Activated naive CD4-positive, alpha-beta T cell treated with anti-CD3 and anti-CD28 coated beads, Interleukin-2, amount 10 ng/mL, durations not matched to agents 7 days and 5 days (primary cell): ENCODE results near the gene RBPMS2.

Experiments
- CTCF ChIA-PET: fragments of 350-600 bp; sonication (Branson Sonifier 250); formaldehyde crosslinking; loops from one replicate; lab custom pipeline; 2021; ENCODE audit warnings: antibody characterized with exemption; lab: Charles Lee
- DNase-seq: peaks from one replicate; pipeline ENCODE4 v3.0.0-alpha.2; 2020
- H3K27ac Mint-ChIP-seq: one replicate; pipeline ENCODE4 v1.8.0; 2021; ENCODE audit warnings: mild to moderate bottlenecking, moderate library complexity, mixed read lengths
- H3K27me3 Mint-ChIP-seq: one replicate; pipeline ENCODE4 v1.8.0; 2021; ENCODE audit warnings: mild to moderate bottlenecking, mixed read lengths
- H3K36me3 Mint-ChIP-seq: one replicate; pipeline ENCODE4 v1.8.0; 2021; ENCODE audit warnings: mixed read lengths
- H3K4me1 Mint-ChIP-seq: one replicate; pipeline ENCODE4 v1.8.0; 2021; ENCODE audit warnings: mixed read lengths
- H3K4me3 Mint-ChIP-seq: one replicate; pipeline ENCODE4 v1.8.0; 2021; ENCODE audit warnings: mild to moderate bottlenecking, moderate library complexity, mixed read lengths
- H3K9me3 Mint-ChIP-seq: one replicate; pipeline ENCODE4 v1.8.0; 2021; ENCODE audit warnings: mixed read lengths

RBPMS2 gene

DNA sequence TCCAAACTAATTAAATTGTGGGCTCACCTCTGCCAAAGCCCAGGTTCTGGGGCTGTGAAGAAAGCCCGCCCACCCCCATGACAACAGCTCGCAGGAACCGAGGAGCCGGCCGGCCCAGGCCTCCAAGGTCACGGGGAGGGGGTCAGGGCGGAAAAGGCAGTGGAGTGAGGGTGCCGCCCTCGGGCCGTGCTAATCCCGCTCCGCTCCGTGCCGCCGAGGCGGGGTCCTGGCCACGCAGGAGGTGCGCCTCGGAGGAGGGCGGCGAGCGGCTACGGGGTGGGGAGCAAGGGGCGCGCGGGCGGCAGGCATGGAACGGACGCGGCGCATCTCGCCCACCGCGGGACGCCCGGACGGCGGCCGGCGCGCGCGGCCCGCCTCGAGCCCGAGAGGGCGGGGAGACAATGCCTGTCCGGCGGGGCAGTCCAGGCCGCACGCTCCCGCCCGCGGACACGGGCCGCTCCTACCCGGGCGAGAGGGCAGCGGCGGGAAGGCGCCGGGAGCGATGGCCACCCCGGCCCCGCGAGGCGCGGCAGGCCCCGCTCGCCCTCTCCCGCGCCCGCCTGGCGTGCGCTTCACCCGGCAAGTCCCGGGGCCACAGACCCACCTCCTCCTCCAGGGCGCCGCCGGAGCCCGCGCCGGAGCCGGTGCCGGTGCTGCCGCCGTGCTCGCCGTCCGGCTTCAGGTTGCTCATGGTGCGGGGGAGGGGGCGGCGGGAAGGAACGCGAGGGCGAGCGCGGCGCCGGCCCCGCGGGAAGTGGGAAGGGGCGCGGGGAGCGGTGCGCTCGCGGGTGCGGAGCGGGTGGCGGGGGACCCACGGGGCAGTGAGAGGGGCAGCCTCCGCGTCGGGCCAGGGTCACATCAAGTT is 528 bp downstream of the RBPMS2 start:
- no peaks in the 10 kb centered on the region for H3K9me3 Mint-ChIP-seq
- DNase-seq, result peak; percentile 38
- peaks cover 89% of the 10 kb centered on the region for H3K27me3 Mint-ChIP-seq
- CTCF ChIA-PET, result no interaction called here
- peak overlapping the region; percentile 59 for H3K4me3 Mint-ChIP-seq
- no peak overlapping the region for H3K27ac Mint-ChIP-seq
- H3K36me3 Mint-ChIP-seq, result no peaks in the 10 kb centered on the region
- peaks cover 12% of the 10 kb centered on the region for H3K4me1 Mint-ChIP-seq

DNA sequence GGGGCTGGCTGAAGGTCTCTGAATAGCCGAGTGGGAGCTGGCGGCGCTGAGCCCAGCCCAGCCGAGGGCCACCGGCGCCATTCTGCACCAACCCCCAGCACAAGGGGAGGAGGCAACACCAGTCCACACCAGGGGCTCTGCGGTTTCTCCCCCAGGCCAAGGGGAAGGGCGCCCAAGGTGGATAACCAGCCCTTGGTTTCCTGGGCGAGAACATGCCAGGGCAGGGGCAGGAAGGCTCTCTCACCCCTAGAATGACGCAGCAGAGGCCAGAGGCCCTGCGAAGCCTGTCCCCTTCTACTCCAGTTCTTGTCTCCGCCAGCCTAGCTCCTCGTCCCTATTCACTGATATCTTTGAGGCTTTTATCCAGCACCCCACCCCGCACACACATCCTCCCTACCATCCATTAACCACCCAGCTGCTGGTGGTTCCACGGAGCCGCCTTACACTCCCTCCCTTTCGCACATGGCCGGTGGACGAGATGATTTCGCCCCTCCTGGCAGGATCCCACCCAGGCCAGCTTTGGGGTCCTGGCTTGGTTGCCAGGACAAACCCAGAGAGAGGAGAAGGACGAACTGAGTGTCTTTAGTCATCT is 1.3 kb downstream of the RBPMS2 start:
- Mint-ChIP-seq H3K27me3 (peaks cover 81% of the 10 kb centered on the region), H3K9me3 (no peaks in the 10 kb centered on the region), H3K4me3 (peak overlapping the region; percentile 59), H3K36me3 (no peaks in the 10 kb centered on the region), H3K27ac (no peak overlapping the region), H3K4me1 (peaks cover 12% of the 10 kb centered on the region)
- DNase-seq, result no peak
- CTCF ChIA-PET, result no interaction called here

GRCh38 chr15:64773606-64774005 is 1.8 kb downstream of the RBPMS2 start:
- H3K27me3 Mint-ChIP-seq, result peaks cover 76% of the 10 kb centered on the region
- peaks cover 12% of the 10 kb centered on the region for H3K4me1 Mint-ChIP-seq
- no peak overlapping the region for H3K27ac Mint-ChIP-seq
- H3K9me3 Mint-ChIP-seq, result no peaks in the 10 kb centered on the region
- H3K4me3 Mint-ChIP-seq, result peak overlapping the region; percentile 44
- no peak for DNase-seq
- H3K36me3 Mint-ChIP-seq, result no peaks in the 10 kb centered on the region
- CTCF ChIA-PET, result no interaction called here

DNA sequence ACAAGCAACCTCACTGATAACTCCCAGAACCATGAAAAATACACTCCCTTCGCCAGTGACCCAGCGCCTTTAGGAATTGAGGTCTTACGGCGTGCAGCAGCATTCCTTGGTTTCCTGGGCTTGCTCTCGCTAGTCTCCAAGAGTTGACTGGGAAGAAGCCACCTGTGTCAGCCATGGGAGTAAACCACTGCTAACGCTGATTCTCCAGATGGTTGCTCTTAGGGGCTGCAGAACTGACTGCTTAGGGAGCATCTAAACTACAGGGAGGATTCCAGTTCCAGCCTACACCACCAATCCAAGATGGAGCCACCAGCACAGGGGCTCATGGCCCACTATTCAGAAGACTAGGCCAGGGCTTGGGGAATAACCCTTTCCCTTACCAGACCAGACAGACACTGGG is 2.4 kb downstream of the RBPMS2 start:
- H3K9me3 Mint-ChIP-seq, result no peaks in the 10 kb centered on the region
- H3K4me1 Mint-ChIP-seq, result peaks cover 18% of the 10 kb centered on the region
- no peak overlapping the region for H3K4me3 Mint-ChIP-seq
- H3K27ac Mint-ChIP-seq, result no peak overlapping the region
- no peak for DNase-seq
- H3K27me3 Mint-ChIP-seq, result peaks cover 73% of the 10 kb centered on the region
- no peaks in the 10 kb centered on the region for H3K36me3 Mint-ChIP-seq
- CTCF ChIA-PET, result no interaction called here

GRCh38 chr15:64772488-64772887 is 2.9 kb downstream of the RBPMS2 start:
- H3K36me3 Mint-ChIP-seq, result no peaks in the 10 kb centered on the region
- CTCF ChIA-PET, result no interaction called here
- peaks cover 72% of the 10 kb centered on the region for H3K27me3 Mint-ChIP-seq
- no peak overlapping the region for H3K27ac Mint-ChIP-seq
- H3K4me3 Mint-ChIP-seq, result no peak overlapping the region
- peaks cover 22% of the 10 kb centered on the region for H3K4me1 Mint-ChIP-seq
- H3K9me3 Mint-ChIP-seq, result no peaks in the 10 kb centered on the region
- no peak for DNase-seq

- Mint-ChIP-seq H3K27me3 (peaks cover 54% of the 10 kb centered on the region), H3K4me3 (no peak overlapping the region), H3K27ac (no peak overlapping the region), H3K9me3 (no peaks in the 10 kb centered on the region), H3K36me3 (no peaks in the 10 kb centered on the region), H3K4me1 (peaks cover 16% of the 10 kb centered on the region)
- CTCF ChIA-PET, result interaction anchor here (0.6 to 0.8 kb wide), 2 partner anchors 43 to 235 kb away, joined by 3 read pairs; no protein-coding TSS in a partner anchor
- DNase-seq, result no peak
These were observed 4.8 kb downstream of the RBPMS2 start for GRCh38 chr15:64770626-64771025.

DNA sequence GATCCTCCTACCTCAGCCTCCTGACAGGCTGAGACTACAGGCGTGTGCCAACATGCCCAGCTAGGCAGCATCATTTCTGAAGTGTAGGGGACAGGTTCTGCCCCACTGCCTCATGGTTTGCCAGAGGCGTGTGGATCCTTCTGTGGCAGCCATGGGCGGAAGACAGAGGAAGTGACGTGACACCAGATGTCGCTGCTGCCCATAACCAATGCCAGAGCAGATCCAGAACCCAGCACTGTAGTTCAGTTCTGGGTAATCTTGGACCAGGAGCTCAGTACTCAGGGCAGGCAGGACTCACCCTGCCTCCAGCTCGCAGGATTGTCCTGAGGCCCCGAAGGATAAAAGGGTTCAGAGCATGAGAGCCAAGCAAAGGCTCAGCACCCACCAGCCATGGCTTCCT is 8.2 kb downstream of the RBPMS2 start:
- CTCF ChIA-PET, result interaction anchor here (0.6 to 1.2 kb wide), 2 partner anchors 10 to 138 kb away, joined by 3 read pairs; no protein-coding TSS in a partner anchor
- H3K4me1 Mint-ChIP-seq, result peaks cover 10% of the 10 kb centered on the region
- H3K27me3 Mint-ChIP-seq, result peaks cover 23% of the 10 kb centered on the region
- H3K36me3 Mint-ChIP-seq, result no peaks in the 10 kb centered on the region
- no peak overlapping the region for H3K4me3 Mint-ChIP-seq
- no peak overlapping the region for H3K27ac Mint-ChIP-seq
- no peaks in the 10 kb centered on the region for H3K9me3 Mint-ChIP-seq
- DNase-seq, result no peak

DNA sequence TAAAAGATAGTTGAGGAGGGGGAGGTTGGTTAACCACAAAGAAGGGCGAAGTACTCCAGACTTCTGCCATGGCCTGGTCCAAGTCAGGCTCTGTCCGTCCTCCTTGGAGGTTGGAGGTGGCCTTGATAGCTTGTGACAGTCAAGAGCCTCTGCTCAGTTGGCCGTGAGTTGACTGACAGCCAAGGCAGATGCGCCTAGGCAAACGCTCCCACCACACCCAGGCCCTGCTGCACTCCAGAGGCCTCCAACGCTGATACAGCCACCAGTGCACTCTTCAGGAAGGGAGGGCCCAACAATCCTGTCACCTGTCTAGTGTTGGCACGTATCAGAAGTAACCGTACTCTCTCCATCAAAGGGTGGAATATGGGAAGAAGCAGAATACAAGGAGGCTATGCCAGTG is 9.3 kb downstream of the RBPMS2 start:
- H3K27me3 Mint-ChIP-seq, result peaks cover 14% of the 10 kb centered on the region
- no peaks in the 10 kb centered on the region for H3K9me3 Mint-ChIP-seq
- no peaks in the 10 kb centered on the region for H3K36me3 Mint-ChIP-seq
- CTCF ChIA-PET, result no interaction called here
- H3K4me1 Mint-ChIP-seq, result peaks cover 10% of the 10 kb centered on the region
- no peak overlapping the region for H3K27ac Mint-ChIP-seq
- H3K4me3 Mint-ChIP-seq, result no peak overlapping the region
- no peak for DNase-seq

GRCh38 chr15:64763874-64764273 is 11.5 kb downstream of the RBPMS2 start:
- H3K36me3 Mint-ChIP-seq, result no peaks in the 10 kb centered on the region
- H3K4me3 Mint-ChIP-seq, result no peak overlapping the region
- CTCF ChIA-PET, result interaction anchor here (0.6 to 1.5 kb wide), 2 partner anchors 45 to 143 kb away, joined by 3 to 5 read pairs; no protein-coding TSS in a partner anchor
- H3K4me1 Mint-ChIP-seq, result peaks cover 10% of the 10 kb centered on the region
- no peak for DNase-seq
- H3K9me3 Mint-ChIP-seq, result no peaks in the 10 kb centered on the region
- H3K27ac Mint-ChIP-seq, result no peak overlapping the region
- peaks cover 21% of the 10 kb centered on the region for H3K27me3 Mint-ChIP-seq

- Mint-ChIP-seq H3K9me3 (no peaks in the 10 kb centered on the region), H3K4me3 (no peak overlapping the region), H3K4me1 (peaks cover 10% of the 10 kb centered on the region), H3K27ac (no peak overlapping the region), H3K36me3 (no peaks in the 10 kb centered on the region), H3K27me3 (peaks cover 21% of the 10 kb centered on the region)
- CTCF ChIA-PET, result interaction anchor here (0.6 to 1.5 kb wide), 2 partner anchors 46 to 144 kb away, joined by 3 to 5 read pairs; no protein-coding TSS in a partner anchor
- no peak for DNase-seq
These were observed 11.9 kb downstream of the RBPMS2 start for GRCh38 chr15:64763462-64763861.

DNA sequence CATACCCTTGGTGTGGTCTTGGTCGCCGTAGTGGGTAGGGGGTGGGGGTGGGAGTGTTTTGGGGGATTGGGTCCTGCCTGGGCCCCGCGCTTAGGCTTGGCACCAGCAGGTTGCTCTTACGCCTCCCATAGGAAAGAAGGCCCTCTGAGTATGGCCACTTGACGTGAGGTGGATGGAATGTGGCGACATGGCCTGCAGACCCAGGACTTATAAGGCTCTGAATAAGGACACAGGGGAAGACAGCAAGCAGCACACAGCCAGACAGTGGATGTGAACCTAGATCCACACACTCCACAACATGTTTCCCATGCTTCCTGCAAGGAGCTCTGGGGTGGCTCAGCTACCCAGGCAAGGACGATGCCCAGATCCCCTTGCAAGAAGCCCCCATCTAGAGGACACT is 12.4 kb downstream of the RBPMS2 start:
- Mint-ChIP-seq H3K27ac (no peak overlapping the region), H3K4me3 (no peak overlapping the region), H3K4me1 (peaks cover 5% of the 10 kb centered on the region), H3K9me3 (no peaks in the 10 kb centered on the region), H3K36me3 (no peaks in the 10 kb centered on the region), H3K27me3 (peaks cover 22% of the 10 kb centered on the region)
- CTCF ChIA-PET, result interaction anchor here (0.6 to 1.5 kb wide), 2 partner anchors 46 to 144 kb away, joined by 3 to 5 read pairs; no protein-coding TSS in a partner anchor
- DNase-seq, result no peak

DNA sequence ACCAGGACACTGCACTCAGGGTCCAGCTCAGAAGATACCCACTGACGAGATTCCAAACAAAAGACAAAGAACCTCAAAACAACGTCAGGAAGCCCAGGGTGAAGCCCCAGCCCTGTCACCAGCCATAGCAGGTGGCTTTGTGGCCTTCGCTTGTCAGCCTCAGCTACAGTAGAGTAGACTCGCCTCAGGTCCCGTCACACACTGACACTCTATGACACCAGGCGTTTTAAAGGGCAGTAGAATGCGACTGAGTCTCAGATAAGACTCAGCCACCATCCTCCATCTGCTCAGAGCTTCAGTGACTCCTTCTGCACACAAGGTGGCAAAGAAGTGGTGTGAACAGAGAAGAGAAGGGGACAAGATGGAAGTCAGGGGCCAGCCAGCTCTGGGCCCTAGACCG is 12.8 kb downstream of the RBPMS2 start:
- peaks cover 20% of the 10 kb centered on the region for H3K27me3 Mint-ChIP-seq
- CTCF ChIA-PET, result interaction anchor here (1.5 kb wide), 1 partner anchor 47 kb away, joined by 5 read pairs; no protein-coding TSS in a partner anchor
- no peak overlapping the region for H3K4me3 Mint-ChIP-seq
- no peaks in the 10 kb centered on the region for H3K36me3 Mint-ChIP-seq
- DNase-seq, result no peak
- H3K4me1 Mint-ChIP-seq, result peaks cover under 1% of the 10 kb centered on the region
- no peaks in the 10 kb centered on the region for H3K9me3 Mint-ChIP-seq
- no peak overlapping the region for H3K27ac Mint-ChIP-seq

GRCh38 chr15:64761156-64761555 is 14.2 kb downstream of the RBPMS2 start:
- Mint-ChIP-seq H3K9me3 (no peaks in the 10 kb centered on the region), H3K27ac (no peak overlapping the region), H3K27me3 (peaks cover 29% of the 10 kb centered on the region), H3K4me3 (no peak overlapping the region), H3K4me1 (no peaks in the 10 kb centered on the region), H3K36me3 (no peaks in the 10 kb centered on the region)
- CTCF ChIA-PET, result no interaction called here
- DNase-seq, result no peak

DNA sequence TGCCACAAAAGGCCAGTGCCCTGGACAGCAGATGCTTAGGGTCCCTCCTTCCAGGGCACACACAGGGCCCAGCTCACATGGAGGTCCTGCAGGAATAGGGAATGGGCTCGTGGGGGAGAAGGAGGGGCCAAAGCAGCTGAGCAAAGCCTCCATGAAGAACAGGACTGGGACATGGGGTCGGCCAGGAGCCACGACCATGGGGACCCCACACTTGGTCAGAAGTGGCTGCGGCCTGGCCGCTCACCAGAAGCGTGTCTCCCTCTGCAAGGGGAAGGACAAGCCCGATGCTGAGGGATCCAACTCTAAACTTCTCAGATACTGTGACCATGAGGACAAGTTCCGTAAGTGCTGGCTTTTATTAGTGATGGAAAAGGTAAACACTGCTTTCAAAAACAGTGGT is 15.3 kb downstream of the RBPMS2 start:
- CTCF ChIA-PET, result interaction anchor here (0.5 kb wide), 1 partner anchor 18 kb away, joined by 3 read pairs; no protein-coding TSS in a partner anchor
- Mint-ChIP-seq H3K36me3 (no peaks in the 10 kb centered on the region), H3K9me3 (no peaks in the 10 kb centered on the region), H3K27ac (no peak overlapping the region), H3K27me3 (peaks cover 38% of the 10 kb centered on the region), H3K4me1 (no peaks in the 10 kb centered on the region), H3K4me3 (no peak overlapping the region)
- DNase-seq, result no peak
